Measurements from ENCODE around the gene ATP9B.

GRCh38 chr18:79424880-79425568, 355.8 kb downstream of the ATP9B start:
- TF ChIP-seq POLR2A (IDR thresholded peaks at IDR 0.05; ENCODE audit: low read depth): no peak
- TF ChIP-seq CTCF (IDR thresholded peaks at IDR 0.05): no peak
- TF ChIP-seq POLR2AphosphoS5 (IDR thresholded peaks at IDR 0.05): no peak
- TF ChIP-seq EP300 (IDR thresholded peaks at IDR 0.05): no peak
